SJCRH30 (cell line): ENCODE data around the gene BCL7C. TPM values are rescaled to one million over a fixed set of nuclear protein-coding genes. Genes with fewer than 3 reads are reported as not detected.

Source experiments
- DNase-seq, 2 experiments: peaks; one replicate each; pipeline ENCODE4 v3.0.0-alpha.2; 2015 to 2020
- H3K27ac ChIP-seq: fragments of 250-450 bp; sonication (Bioruptor Pico); 2 replicates; pipeline ENCODE4 v1.5.1; 2020; ENCODE audit warnings: mild to moderate bottlenecking, moderate library complexity
- H3K27me3 ChIP-seq: fragments of 250-450 bp; sonication (Bioruptor Pico); 2 replicates; pipeline ENCODE4 v1.5.1; 2020; ENCODE audit warnings: mild to moderate bottlenecking, moderate library complexity
- H3K36me3 ChIP-seq: fragments of 250-450 bp; sonication (Bioruptor Pico); 2 replicates; pipeline ENCODE4 v1.5.1; 2020; ENCODE audit warnings: mild to moderate bottlenecking, moderate library complexity
- H3K4me1 ChIP-seq: fragments of 250-450 bp; sonication (Bioruptor Pico); 2 replicates; pipeline ENCODE4 v1.5.1; 2020; ENCODE audit warnings: mild to moderate bottlenecking, moderate library complexity
- H3K4me3 ChIP-seq: fragments of 250-450 bp; sonication (Bioruptor Pico); 2 replicates; pipeline ENCODE4 v1.5.1; 2020; ENCODE audit warnings: mild to moderate bottlenecking, moderate library complexity
- H3K9me3 ChIP-seq: fragments of 250-450 bp; sonication (Bioruptor Pico); replicated peaks from 2 replicates; pipeline ENCODE4 v1.5.1; 2020; ENCODE audit warnings: mild to moderate bottlenecking, moderate library complexity
- total RNA-seq: library from RNA; depleted of rRNA; stranded (reverse); fragments of >200 nt; shearing (Covaris generic); gene quantifications from 2 replicates; pipeline ENCODE4 v1.2.3, GENCODE V29; 2014; rRNA removed

Gene BCL7C
- total RNA-seq, 1 experiment from 2014 or later, result 28.1 TPM

GRCh38 chr16:30844671-30845449 is 49.0 kb downstream of the BCL7C start:
- no peak overlapping the region for H3K27ac ChIP-seq
- H3K9me3 ChIP-seq, result no peaks in the 10 kb centered on the region
- no peaks in the 10 kb centered on the region for H3K4me1 ChIP-seq
- H3K36me3 ChIP-seq, result no peaks in the 10 kb centered on the region
- peak; percentile 84 to 90 for DNase-seq
- no peak overlapping the region for H3K4me3 ChIP-seq
- H3K27me3 ChIP-seq, result no peaks in the 10 kb centered on the region

GRCh38 chr16:30844346-30844670 is 49.6 kb downstream of the BCL7C start:
- H3K4me3 ChIP-seq, result no peak overlapping the region
- no peaks in the 10 kb centered on the region for H3K27me3 ChIP-seq
- no peak overlapping the region for H3K27ac ChIP-seq
- H3K36me3 ChIP-seq, result no peaks in the 10 kb centered on the region
- no peak for DNase-seq
- H3K4me1 ChIP-seq, result no peaks in the 10 kb centered on the region
- no peaks in the 10 kb centered on the region for H3K9me3 ChIP-seq

- H3K4me1 ChIP-seq, result no peaks in the 10 kb centered on the region
- no peak overlapping the region for H3K4me3 ChIP-seq
- H3K9me3 ChIP-seq, result no peaks in the 10 kb centered on the region
- no peaks in the 10 kb centered on the region for H3K36me3 ChIP-seq
- no peaks in the 10 kb centered on the region for H3K27me3 ChIP-seq
- H3K27ac ChIP-seq, result no peak overlapping the region
- DNase-seq, result no peak
These were observed 50.4 kb downstream of the BCL7C start for GRCh38 chr16:30843501-30843900.

GRCh38 chr16:30842971-30843370 is 50.9 kb downstream of the BCL7C start:
- no peaks in the 10 kb centered on the region for H3K9me3 ChIP-seq
- no peaks in the 10 kb centered on the region for H3K36me3 ChIP-seq
- H3K4me3 ChIP-seq, result no peak overlapping the region
- H3K27me3 ChIP-seq, result no peaks in the 10 kb centered on the region
- DNase-seq, result no peak
- no peak overlapping the region for H3K27ac ChIP-seq
- H3K4me1 ChIP-seq, result no peaks in the 10 kb centered on the region

GRCh38 chr16:30841332-30841731 is 52.5 kb downstream of the BCL7C start:
- no peak for DNase-seq
- Histone ChIP-seq H3K27me3 (no peaks in the 10 kb centered on the region), H3K27ac (no peak overlapping the region), H3K9me3 (no peaks in the 10 kb centered on the region), H3K4me3 (no peak overlapping the region), H3K36me3 (no peaks in the 10 kb centered on the region), H3K4me1 (no peaks in the 10 kb centered on the region)

- no peaks in the 10 kb centered on the region for H3K36me3 ChIP-seq
- no peak overlapping the region for H3K4me3 ChIP-seq
- H3K9me3 ChIP-seq, result no peaks in the 10 kb centered on the region
- H3K27ac ChIP-seq, result no peak overlapping the region
- H3K27me3 ChIP-seq, result no peaks in the 10 kb centered on the region
- no peaks in the 10 kb centered on the region for H3K4me1 ChIP-seq
- DNase-seq, result no peak
These were observed 53.3 kb downstream of the BCL7C start for GRCh38 chr16:30840611-30841010.

- Histone ChIP-seq H3K27ac (no peak overlapping the region), H3K27me3 (no peaks in the 10 kb centered on the region), H3K4me1 (no peaks in the 10 kb centered on the region), H3K4me3 (no peak overlapping the region), H3K9me3 (no peaks in the 10 kb centered on the region), H3K36me3 (no peaks in the 10 kb centered on the region)
- DNase-seq, result no peak
These were observed 54.2 kb downstream of the BCL7C start for GRCh38 chr16:30839523-30840227.

GRCh38 chr16:30838876-30839471 is 54.9 kb downstream of the BCL7C start:
- Histone ChIP-seq H3K4me1 (no peaks in the 10 kb centered on the region), H3K27me3 (no peaks in the 10 kb centered on the region), H3K27ac (no peak overlapping the region), H3K4me3 (no peak overlapping the region), H3K36me3 (no peaks in the 10 kb centered on the region), H3K9me3 (no peaks in the 10 kb centered on the region)
- no peak for DNase-seq

- H3K4me3 ChIP-seq, result no peak overlapping the region
- no peak for DNase-seq
- H3K36me3 ChIP-seq, result no peaks in the 10 kb centered on the region
- H3K27ac ChIP-seq, result no peak overlapping the region
- no peaks in the 10 kb centered on the region for H3K4me1 ChIP-seq
- no peaks in the 10 kb centered on the region for H3K27me3 ChIP-seq
- no peaks in the 10 kb centered on the region for H3K9me3 ChIP-seq
These were observed 56.0 kb downstream of the BCL7C start for GRCh38 chr16:30837904-30838303.

Other genes with a start within 250 kb of the BCL7C start
- gene PRR14, start 243.1 kb downstream of the BCL7C start, total RNA-seq, result 10.5 and 12.7 TPM in 2 replicates
- 17.6 and 21.1 TPM in 2 replicates for gene FBRS, start 235.6 kb downstream of the BCL7C start, total RNA-seq
- 19.3 and 22.0 TPM in 2 replicates for gene SRCAP, start 194.9 kb downstream of the BCL7C start, total RNA-seq
- 26.3 and 26.4 TPM in 2 replicates for gene PHKG2, start 145.7 kb downstream of the BCL7C start, total RNA-seq
- gene CFAP119, start 132.0 kb downstream of the BCL7C start, total RNA-seq, result 4.1 and 4.2 TPM in 2 replicates
- gene RNF40, start 131.8 kb downstream of the BCL7C start, total RNA-seq, result 120 and 124 TPM in 2 replicates
- 28.6 and 29.8 TPM in 2 replicates for gene ZNF629, start 106.9 kb downstream of the BCL7C start, total RNA-seq
- gene CTF1, start 2.5 kb upstream of the BCL7C start, total RNA-seq, result 1.3 and 1.4 TPM in 2 replicates
- 14.2 and 14.4 TPM in 2 replicates for gene FBXL19, start 29.5 kb upstream of the BCL7C start, total RNA-seq
- gene ORAI3, start 55.0 kb upstream of the BCL7C start, total RNA-seq, result 4.0 and 7.0 TPM in 2 replicates
- 8.9 TPM in 2 replicates for gene SETD1A, start 63.7 kb upstream of the BCL7C start, total RNA-seq
- 2.6 and 3.4 TPM in 2 replicates for gene HSD3B7, start 91.1 kb upstream of the BCL7C start, total RNA-seq
- gene STX1B, start 116.6 kb upstream of the BCL7C start, total RNA-seq, result 0.94 and 1.4 TPM in 2 replicates
- 22.6 and 23.9 TPM in 2 replicates for gene STX4, start 139.5 kb upstream of the BCL7C start, total RNA-seq
- gene ZNF668, start 180.2 kb upstream of the BCL7C start, total RNA-seq, result 21.5 and 21.8 TPM in 2 replicates
- 20.3 and 26.4 TPM in 2 replicates for gene ZNF646, start 180.3 kb upstream of the BCL7C start, total RNA-seq
- 2.8 and 4.3 TPM in 2 replicates for gene PRSS53, start 194.9 kb upstream of the BCL7C start, total RNA-seq
- 145 and 149 TPM in 2 replicates for gene VKORC1, start 200.7 kb upstream of the BCL7C start, total RNA-seq
- gene BCKDK, start 214.3 kb upstream of the BCL7C start, total RNA-seq, result 31.2 and 31.8 TPM in 2 replicates
- 38.0 and 42.6 TPM in 2 replicates for gene KAT8, start 223.6 kb upstream of the BCL7C start, total RNA-seq
- gene PRSS8, start 241.7 kb upstream of the BCL7C start, total RNA-seq, result not detected in 2 replicates